ENCODE data around the gene PLIN4.
"Not testable (repeated sequence)": the region's sequence is repeated elsewhere in the genome, so short reads cannot be mapped to it uniquely, and the experiment has no call there.

The PLIN4 gene

GRCh38 chr19:4527377-4527776 lies 9.1 kb upstream of the PLIN4 start:
- not testable (repeated sequence) for H3K27me3 ChIP-seq (ENCODE audit: insufficient read depth, poor library complexity, severe bottlenecking); H3K4me3 ChIP-seq (replicated peaks; ENCODE audit: insufficient read depth, low read length); H3K27ac ChIP-seq (replicated peaks); DNase-seq (ENCODE audit: low read depth in 1 of 2, low spot score in 1 of 2)

GRCh38 chr19:4525563-4526002 lies 7.3 kb upstream of the PLIN4 start:
- TF ChIP-seq GABPA (IDR thresholded peaks at IDR 0.05; ENCODE audit: low read depth) (no peak), REST (IDR thresholded peaks at IDR 0.05; ENCODE audit: insufficient replicate concordance, low read depth) (no peak), POLR2AphosphoS5 (IDR thresholded peaks at IDR 0.05; ENCODE audit: low read depth) (no peak), SPI1 (IDR thresholded peaks at IDR 0.05; ENCODE audit: borderline replicate concordance, low read depth) (no peak), CTCF (IDR thresholded peaks at IDR 0.05; ENCODE audit: insufficient read depth, low read length) (no peak)
- Histone ChIP-seq H3K27me3 (ENCODE audit: insufficient read depth, poor library complexity, severe bottlenecking) (no peaks in the 10 kb centered on the region), H3K27ac (replicated peaks) (no peak overlapping the region), H3K4me3 (replicated peaks; ENCODE audit: insufficient read depth, low read length) (no peak overlapping the region)
- no peak for DNase-seq (ENCODE audit: low read depth in 1 of 2, low spot score in 1 of 2)

- H3K27ac ChIP-seq (replicated peaks): no peak overlapping the region
- H3K4me3 ChIP-seq (replicated peaks; ENCODE audit: insufficient read depth, low read length): no peak overlapping the region
- no peaks in the 10 kb centered on the region for H3K27me3 ChIP-seq (ENCODE audit: insufficient read depth, poor library complexity, severe bottlenecking)
- peak in 1 of 2 experiments; percentile 69 for DNase-seq (ENCODE audit: low read depth in 1 of 2, low spot score in 1 of 2)
- no peak for TF ChIP-seq SPI1 (IDR thresholded peaks at IDR 0.05; ENCODE audit: borderline replicate concordance, low read depth)
- TF ChIP-seq CTCF (IDR thresholded peaks at IDR 0.05; ENCODE audit: insufficient read depth, low read length): peak; percentile 96
Observed at GRCh38 chr19:4524808-4525562, 6.7 kb upstream of the PLIN4 start.

GRCh38 chr19:4523306-4524110 lies 5.2 kb upstream of the PLIN4 start:
- no peak overlapping the region for H3K4me3 ChIP-seq (replicated peaks; ENCODE audit: insufficient read depth, low read length)
- H3K27me3 ChIP-seq (ENCODE audit: insufficient read depth, poor library complexity, severe bottlenecking): no peaks in the 10 kb centered on the region
- H3K27ac ChIP-seq (replicated peaks): no peak overlapping the region
- TF ChIP-seq GABPA (IDR thresholded peaks at IDR 0.05; ENCODE audit: low read depth) (no peak), CTCF (IDR thresholded peaks at IDR 0.05; ENCODE audit: insufficient read depth, low read length) (peak; percentile 72), POLR2AphosphoS5 (IDR thresholded peaks at IDR 0.05; ENCODE audit: low read depth) (no peak)
- DNase-seq (ENCODE audit: low read depth in 1 of 2, low spot score in 1 of 2): peak in 1 of 2 experiments; percentile 29
